NCI-H524 treated with DMSO at 0.1 percent for 48 hours (cell line): Measurements from ENCODE around the gene RABGAP1L.

Experiments used
- DNase-seq: peaks from one replicate; lab custom pipeline; 2025; lab: John Stamatoyannopoulos, UW

RABGAP1L gene

DNA sequence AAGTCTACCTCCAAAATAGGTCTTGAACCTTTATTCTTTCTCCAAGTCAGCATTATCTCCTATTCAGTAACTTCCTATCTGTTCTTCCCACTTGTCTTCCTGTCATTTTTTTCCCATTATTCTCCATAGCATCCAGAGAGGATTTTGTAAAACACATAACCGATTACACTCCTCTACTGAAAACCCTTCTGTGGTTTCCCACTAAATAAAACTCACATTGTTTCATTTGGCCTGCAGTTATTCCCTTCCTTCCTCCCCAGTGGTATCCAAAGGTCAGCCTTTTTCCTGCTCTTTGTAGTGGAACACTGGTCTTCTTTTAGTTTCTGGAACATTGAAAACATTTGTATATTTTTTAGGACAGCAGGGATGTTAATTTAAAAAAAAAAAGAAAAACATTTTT is 554.5 kb downstream of the RABGAP1L start:
- no peak for DNase-seq

DNA sequence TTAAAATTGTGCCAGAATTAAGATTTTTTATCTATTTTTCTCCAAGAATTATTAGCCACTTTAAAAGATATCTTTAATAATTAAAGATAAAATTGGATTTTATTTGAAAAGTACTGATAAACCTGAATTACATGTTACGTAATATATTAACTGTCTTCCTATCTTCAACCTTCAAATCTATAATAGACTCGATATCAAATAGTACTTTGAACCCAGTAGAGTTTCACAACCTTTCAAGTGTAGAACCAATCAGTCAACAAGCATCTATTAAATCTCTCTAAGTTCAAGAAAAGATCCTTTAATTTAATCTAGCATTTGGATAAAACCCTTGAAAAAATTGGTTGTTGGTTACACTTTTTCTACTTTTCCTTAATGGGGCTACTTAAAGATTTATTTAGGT is 559.9 kb downstream of the RABGAP1L start:
- DNase-seq = no peak

DNA sequence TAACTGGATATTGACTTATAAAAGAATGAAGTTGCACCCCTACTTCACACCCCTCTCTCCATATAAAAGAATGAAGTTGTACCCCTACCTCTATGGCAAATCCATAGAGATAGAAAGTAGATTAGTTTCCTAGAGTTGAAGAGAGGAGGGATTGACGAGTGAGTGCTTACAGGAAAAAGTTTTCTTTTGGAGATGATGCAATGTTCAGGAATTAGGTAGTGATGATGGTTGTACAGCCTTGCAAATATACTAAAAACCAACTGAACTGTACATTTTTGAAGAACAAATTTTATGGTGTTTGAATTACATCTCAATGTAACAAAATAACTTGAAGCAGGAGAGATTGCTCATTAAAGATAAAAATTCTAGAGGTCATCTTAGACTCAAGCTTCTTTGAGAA is 561.3 kb downstream of the RABGAP1L start:
- DNase-seq = no peak

DNA sequence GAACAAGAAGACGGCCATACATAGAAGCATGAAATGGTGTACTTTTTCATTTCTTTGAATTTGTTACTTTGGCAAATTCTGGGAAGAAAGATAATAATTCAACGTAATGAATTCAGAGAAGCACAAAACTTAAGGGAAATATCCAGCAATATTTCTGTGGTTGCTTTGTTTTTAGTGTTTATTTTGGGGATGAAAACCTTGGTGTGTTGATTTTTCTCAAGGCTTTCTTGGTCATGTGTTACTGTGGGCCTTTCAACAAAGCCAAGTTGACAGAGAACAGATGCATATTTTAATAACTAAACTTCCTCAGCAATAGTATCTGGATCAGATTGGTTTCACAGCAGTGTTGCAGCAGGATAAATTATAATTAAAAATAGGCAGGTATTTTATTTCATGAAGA is 561.9 kb downstream of the RABGAP1L start:
- no peak for DNase-seq

DNA sequence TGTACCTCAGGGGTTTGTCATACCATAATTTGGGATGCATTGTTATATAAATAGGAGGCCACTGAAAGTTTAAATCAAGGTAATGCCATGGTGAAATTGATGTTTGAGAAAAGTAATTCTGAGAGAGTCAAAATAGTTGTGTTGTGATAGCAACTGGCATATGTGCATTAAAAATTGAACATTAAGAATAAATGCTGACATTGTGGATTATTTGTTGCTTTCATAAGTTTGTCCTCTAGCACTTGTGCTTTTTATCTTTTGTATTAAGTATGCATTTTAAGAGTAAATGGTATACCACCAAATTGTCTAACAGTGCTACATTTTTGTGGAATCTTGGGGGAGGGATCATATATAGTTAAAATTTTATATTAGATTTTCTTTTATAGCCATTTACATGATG is 564.5 kb downstream of the RABGAP1L start:
- DNase-seq = no peak

DNA sequence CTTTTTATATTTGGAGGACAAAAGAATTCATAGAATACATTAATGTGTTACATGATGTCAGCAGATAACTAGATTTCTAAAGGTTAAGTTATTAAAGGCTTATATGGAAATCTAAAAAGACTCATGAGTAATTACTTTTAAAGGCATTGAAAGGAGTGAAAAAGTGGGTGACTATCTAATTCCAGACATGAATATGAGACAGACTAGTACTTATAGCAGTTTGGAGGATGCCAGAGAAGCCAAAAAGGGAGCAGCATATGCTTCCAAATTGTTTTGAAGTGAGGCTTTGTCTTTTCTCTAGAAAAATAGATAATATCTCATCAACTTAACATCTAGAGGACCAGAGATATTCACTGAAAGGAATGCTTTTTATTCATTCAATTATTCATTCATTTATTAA is 564.9 kb downstream of the RABGAP1L start:
- DNase-seq = no peak

DNA sequence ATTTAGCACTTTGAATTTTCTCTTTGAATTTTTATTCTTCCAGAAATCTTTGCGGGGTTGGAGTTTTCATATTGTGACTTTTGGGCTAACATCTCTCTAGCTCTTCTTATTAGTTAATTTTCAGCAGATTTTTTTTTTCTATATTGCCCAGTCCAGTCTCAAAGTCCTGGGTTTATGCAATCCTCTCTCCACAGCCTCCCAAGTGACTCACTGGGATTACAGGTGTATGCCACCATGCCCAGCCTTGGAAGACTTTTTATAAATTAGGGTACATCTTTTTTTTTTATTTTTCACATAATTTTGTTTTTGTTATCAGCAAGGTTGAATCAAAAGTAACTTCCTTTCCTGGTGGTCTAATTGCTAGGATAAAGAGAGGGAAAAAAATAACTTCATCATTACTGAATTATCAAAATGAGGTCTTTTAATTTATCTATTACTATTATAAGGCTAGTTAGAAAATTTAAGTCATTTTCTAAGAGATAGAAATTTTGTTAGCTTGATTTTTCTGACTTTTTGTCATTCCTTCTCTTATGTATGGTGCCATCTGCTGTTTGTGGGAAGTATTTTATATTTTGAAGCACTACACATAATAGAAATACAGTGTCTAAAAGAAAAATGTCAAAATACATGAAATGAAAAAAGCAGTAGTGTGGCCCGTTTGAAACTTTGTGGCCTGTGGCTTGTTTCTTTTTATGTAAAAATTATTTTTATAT is 567.0 kb downstream of the RABGAP1L start:
- DNase-seq = no peak

DNA sequence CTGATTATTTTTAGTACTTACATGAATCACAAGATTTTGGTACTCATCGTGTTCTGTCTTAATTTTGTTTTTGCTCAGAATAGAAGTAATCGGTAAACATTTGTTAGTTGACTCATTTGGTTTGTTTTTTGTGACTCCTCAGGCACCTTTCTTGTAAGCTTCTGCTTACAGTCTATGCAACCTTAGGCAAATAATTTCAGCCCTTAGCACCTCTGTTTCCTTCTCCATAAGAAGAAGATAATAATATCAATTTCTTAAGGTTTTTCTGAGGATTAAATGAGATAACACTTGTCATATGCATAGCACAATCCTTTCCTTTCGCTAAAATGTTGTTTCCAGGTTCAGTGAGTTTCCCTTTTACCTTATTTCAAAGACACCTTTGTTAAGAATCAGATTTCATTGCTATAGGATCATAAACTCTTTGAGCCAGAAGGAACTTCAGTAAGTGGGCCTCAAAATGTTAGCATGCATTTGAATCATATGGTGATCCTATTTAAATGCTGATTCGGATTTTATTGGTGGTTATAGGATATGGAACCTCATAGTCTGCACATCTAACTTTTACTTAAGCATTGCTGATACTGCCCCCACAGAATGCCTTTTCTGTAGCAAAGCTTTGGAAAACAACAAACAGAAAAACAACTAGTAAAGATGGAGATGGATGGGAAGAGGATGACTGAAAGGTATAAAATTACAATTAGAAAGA is 567.7 kb downstream of the RABGAP1L start:
- DNase-seq = no peak

DNA sequence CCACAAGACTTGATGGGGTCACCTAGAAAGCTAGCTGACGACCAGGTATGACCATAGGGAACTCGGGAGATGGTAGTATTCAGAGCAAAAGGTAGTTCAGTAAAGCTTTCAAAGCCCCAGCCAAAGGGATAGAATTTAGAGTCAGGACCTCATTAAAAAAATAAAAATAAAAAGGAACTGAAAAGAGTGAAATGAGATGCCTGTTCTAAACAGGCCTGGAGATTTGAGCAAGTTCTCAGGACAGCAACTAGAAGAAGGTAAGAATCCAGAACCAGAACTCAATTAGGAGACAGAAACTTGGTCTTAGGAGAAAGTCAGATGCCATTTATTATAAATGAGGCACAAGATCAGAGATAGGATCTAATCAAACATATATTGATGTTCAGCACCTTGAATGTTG is 575.0 kb downstream of the RABGAP1L start:
- DNase-seq = no peak

DNA sequence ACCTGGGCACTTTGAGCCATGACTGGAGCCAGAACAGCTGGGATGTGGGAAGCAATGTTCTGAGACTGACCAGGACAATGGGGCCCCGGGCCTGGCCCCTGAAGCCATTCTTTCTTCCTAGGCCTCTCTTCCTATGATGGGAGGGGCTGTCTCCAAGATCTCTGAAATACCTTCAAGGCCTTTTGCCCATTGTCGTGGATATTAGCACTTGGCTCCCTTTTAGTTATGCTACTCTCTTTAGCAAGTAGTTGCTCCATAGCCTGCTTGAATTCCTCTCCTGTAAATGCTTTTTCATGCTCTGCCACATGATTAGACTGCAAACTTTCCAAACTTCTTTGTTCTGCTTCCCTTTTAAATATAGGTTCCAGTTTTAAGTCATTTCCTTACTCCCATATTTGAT is 577.5 kb downstream of the RABGAP1L start:
- DNase-seq = no peak

DNA sequence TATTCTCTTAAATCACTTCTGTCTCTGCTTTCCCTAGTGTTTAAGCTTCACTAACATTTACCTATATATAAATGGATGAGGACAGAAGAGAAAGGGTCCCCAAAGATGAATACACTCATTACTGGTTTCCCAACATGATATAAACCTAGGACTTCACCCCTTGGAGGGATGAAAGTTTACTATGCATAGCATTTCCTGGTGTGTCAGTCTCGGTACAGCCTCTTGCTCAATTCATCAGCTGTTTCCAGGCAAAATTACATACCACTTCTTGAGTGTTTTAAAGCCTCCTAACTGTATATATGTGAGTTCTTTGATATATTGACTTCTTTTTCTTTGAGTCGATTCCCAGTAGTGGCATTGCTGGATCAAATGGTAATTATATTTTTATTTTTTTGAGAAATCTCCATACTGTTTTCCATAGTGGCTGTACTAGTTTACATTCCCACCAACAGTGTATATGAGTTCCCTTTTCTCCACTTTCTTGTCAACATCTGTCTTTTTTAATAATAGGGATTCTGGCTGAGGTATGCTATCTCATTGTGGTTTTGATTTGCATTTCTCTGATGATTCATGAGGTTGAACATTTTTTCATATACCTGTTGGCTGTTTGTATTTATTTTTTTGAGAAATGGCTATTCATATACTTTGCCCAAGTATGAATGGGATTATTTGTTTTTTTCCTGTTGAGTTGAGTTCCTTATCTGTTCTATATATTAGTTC is 581.1 kb downstream of the RABGAP1L start:
- no peak for DNase-seq

DNA sequence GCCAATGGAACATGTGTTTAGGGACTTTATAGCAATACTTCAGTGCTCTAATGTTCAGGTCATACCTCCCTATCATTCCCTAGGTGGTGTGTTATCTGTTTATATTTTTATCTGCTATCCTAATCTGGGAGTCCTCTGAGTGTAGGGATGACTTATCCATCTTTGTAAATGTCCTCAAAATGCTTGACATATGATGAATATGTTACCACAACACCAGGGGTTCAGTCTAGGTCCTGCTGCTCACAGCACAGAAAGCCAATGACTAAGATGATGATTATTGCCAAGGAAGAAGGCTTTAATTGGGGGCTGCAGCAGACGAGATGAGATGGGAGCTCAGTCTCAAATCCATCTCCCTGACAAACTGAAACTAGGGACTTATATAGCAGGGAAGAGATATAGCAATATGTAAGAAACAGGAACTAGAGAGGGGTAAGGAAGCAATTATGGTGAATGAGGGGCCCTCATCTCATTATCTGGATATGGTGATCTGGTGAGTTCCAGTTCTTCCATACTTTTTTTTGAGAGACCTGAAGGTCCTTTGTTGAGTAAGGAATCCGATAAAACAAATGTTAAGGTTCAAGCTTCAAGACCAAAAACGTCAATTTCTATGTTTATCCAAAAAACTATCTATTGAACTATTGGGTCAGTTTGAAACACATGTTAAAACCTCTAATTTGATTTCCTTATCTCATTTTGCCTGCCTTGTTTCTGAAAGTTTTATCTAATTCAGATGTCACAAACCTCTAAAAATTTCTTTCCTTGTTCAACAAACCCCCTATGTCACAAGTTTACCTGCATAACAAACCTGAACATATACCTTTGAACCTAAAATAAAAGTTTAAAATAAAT is 583.7 kb downstream of the RABGAP1L start:
- DNase-seq = no peak

DNA sequence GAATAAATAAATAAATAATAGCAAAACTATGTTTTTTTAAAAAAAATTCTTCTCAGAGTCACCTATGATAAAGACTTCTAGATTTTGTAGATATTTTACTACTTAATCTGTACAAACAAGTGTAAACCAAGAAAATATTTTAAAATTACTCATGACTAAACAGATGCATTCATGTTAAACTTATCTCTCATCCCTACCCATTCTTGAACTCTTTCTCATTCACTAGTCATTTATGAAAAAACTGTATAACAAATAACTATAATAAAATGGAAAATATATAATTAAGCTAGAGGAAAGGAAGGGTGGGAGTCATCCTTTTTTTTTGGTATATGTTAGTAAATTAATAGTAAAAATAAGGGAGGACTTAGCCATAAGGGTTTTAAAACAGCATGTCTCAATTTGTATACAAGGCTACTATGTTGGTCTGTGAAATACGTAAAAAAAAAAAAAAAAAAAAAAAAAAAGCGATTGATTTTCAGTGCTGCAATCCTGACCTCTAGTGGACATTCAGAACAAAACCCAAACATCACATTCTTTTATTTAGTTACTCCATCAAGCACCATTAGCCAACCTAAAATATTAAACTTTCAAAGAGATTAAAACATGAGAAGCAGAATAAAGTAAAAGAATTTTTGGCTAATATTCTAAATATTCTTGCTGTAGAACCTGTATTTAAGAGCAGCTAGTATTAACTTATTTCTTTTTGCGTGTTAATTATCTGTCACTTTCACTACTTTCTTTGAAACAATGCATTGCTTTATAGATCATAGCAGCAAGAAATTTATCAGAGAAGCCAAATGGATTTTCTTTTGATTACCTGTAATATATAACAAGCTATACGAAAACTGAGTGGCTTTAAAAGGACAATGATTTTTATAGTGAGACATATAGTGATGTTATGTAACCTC is 584.6 kb downstream of the RABGAP1L start:
- peak; percentile 13 for DNase-seq

DNA sequence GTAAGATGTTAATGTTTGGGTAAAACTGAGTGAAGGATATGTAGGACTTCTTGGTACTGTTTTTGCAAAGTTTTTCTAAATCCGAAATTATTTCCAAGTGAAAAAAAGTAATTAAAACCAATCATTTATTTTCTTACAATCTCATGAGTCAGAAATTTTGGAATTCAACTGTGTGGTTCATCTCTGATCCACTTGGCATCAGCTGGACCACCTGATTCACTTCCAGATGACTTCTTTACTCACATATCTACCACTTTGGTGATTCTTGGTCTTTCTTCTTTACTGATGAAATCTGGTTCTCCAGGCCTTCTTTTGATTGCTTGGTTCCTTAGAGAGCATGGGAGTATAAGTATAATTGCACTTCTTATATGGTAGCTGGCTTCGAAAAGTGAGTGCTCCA is 585.6 kb downstream of the RABGAP1L start:
- no peak for DNase-seq

DNA sequence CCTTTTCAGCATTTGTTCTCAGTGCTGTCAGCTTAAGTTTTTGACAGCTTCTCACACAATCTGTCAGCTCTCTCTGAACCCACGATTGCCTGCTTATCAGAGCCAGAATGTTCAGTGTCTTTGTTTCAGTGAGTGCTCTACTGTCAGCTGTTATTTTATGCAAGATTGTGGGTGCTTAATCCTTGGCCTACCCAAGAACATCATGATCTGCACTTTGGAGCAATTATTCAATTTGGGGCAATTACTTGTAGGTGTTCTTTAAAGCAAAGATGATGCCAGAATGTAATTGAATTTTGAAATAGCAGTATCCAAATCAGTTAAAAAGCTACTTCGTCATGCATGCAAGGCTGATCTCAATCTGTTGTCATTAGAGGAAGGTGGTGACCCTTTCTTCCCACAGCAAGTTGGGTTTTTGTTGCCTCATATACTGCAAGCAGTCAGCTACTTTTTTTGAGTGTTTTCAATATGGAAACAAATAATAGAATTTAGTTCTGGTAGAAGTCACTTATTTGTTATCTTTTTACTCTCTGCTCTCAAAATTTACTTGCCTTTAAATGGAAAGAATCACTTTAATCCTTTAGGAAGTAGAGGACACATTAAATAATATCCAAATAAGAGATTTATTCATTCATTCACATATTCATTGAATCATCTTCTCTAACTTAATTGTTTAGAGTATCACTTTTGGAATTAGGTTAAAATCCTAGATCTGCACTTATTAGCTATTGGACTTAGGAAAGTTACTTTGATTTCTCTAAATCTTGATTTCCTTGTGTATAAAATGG is 586.9 kb downstream of the RABGAP1L start:
- peak; percentile 79 for DNase-seq

DNA sequence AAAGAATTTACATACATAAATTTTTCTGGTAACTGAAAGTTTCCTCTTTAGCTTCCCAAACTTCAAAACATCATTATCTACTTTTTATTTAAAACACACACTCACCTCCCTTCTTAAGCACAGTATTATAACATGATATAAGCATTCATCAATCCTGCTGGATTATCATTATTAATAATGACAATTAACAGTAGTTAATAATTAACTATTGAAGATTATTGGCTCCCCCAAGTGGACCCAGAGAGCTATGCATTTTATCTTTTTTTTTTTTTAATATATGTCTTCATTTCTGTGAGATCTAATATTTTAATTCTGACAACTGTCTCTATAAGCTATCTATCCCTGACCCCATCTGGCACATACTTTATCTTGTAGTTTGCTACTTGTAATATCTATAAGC is 588.3 kb downstream of the RABGAP1L start:
- no peak for DNase-seq

DNA sequence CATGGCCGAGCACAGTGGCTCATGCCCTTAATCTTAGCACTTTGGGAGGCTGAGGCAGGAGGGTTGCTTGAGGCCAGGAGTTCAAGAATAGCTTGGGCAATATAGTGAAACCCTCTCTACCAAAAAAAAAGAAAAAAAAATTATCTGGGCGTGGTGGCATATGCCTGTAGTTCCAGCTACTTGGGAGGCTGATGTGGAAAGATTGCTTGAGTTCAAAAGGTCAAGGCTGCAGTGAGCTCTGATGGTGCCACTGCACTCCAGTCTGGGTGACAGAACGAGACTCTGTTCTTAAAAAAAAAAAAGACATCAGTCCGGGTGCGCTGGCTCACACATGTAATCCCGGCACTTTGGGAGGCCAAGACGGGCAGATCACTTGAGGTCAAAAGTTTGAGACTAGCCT is 589.3 kb downstream of the RABGAP1L start:
- no peak for DNase-seq

DNA sequence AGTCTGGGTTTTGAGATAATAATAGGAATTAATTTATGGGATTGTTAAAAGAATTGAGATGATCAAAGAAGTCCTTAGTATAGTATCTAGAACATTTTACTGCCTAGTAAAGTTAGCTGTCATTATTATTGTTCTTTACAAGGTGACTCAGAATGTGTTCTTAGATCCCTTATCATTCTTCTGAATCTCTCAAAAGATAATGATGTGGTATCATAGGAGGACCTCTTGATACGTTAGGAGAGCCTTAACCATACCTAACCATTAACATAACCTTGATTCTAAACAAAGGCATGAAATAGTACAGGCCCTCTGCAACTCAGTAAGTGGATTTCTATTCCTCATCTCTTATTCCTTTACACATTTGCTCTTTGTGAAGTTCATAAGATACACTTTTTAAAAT is 593.8 kb downstream of the RABGAP1L start:
- DNase-seq = no peak

DNA sequence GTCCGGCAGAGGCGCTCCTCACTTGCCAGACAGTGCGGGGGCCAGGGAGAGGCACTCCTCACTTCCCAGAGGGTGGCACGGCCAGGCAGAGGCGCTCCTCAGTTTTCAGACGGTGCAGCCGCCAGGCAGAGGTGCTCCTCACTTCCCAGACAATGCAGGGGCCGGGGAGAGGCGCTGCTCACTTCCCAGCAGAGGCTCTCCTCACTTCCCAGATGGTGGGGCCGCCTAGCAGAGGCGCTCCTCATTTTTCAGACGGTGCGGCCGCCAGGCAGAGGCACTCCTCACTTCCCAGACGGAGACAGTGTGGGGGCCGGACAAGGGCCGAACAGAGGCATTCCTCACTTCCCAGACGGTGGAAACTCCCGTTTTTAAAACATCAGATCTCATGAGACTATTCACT is 602.0 kb downstream of the RABGAP1L start:
- DNase-seq = no peak

DNA sequence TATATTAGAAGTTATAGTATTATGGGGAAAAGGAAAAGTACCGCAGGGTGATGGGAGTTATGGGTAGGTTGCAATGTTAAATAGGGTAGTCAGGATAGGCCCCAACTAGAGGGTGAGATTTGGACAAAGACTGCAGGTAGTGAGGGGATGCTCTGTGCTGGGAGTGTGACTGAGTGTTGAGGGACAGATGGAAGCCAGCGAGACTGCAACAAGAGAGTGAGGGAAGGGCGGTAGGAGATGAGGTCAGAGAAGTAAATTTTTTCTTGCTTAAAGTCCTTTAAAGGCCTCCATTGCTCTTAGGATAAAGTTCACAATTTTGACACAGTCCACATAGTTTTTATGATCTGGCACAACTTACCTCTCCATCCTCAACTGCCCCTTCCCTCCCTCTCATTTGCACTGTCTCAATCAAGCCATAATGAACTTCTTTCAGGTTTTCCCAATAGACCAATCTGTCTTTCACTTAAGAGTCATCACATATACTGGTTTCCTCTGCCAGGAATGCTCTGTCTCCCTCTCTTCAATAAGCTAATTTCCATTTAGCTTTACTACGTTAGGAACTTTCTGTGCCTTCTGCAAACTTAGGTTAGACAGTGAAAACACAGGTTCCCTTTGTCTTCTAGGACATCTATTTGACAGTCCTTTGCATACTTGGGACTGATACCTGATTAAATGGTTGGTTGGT is 602.7 kb downstream of the RABGAP1L start:
- no peak for DNase-seq
